ENCODE measurements around the gene PEX5L. TPM values are rescaled to one million over a fixed set of nuclear protein-coding genes. Genes with fewer than 3 reads are reported as not detected.

Gene PEX5L
- total RNA-seq, 1 experiment from 2014 or later, result not detected

GRCh38 chr3:179833294-179833693 lies 203.4 kb downstream of the PEX5L start (continued):
- no peak for TF ChIP-seq YY1 (IDR thresholded peaks at IDR 0.05; ENCODE audit: extremely low read depth, insufficient replicate concordance, low read depth, low read length)
- no peak for TF ChIP-seq SP1 (IDR thresholded peaks at IDR 0.05; ENCODE audit: low read depth)
- TF ChIP-seq POLR2AphosphoS5 (IDR thresholded peaks at IDR 0.05; ENCODE audit: low read depth, low read length), result no peak
- TF ChIP-seq RAD21 (IDR thresholded peaks at IDR 0.05; ENCODE audit: low read depth), result no peak
- no peak for TF ChIP-seq ZFX (IDR thresholded peaks at IDR 0.05)
- no peak for TF ChIP-seq CBX3 (IDR thresholded peaks at IDR 0.05; ENCODE audit: low read depth)
- TF ChIP-seq ELF1 (IDR thresholded peaks at IDR 0.05; ENCODE audit: borderline replicate concordance, low read depth), result no peak
- TF ChIP-seq EGR1 (IDR thresholded peaks at IDR 0.05; ENCODE audit: low read depth), result no peak
- TF ChIP-seq POLR2A (IDR thresholded peaks at IDR 0.05; ENCODE audit: borderline replicate concordance, extremely low read depth, insufficient read depth, insufficient read length), result no peak

DNA sequence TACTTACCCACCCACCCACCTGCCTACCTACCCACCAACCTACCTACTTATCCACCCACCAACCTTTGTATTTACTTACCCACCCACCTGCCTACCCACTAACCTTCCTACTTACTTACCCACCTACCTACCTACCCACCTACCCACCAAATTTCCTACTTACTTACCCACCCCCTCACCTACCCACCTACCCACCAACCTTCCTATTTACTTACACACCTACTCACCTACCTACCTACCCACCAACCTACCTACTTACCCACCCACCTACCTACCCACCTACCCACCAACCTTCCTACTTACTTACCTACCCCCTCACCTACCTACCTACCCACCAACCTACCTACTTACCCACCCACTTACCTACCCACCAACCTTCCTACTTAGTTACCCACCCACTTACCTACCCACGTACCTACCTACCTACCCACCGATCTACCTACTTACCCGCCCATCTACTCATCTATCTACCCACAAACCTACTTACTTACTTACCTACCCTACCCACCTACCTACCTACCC lies 204.3 kb downstream of the PEX5L start:
- no peak overlapping the region for H3K4me2 ChIP-seq (ENCODE audit: low read length)
- no peaks in the 10 kb centered on the region for H3K9me3 ChIP-seq (ENCODE audit: control insufficient read depth in 1 of 2, insufficient read depth in 1 of 2, low read depth in 1 of 2, low read length in 2 of 2)
- no TSS peak for BruUV-seq (replicated peaks)
- H3K27me3 ChIP-seq (ENCODE audit: insufficient read depth, low read length), result no peaks in the 10 kb centered on the region; the same call in 1 of the 2 replicates
- H3K79me2 ChIP-seq (ENCODE audit: insufficient read depth, low read length), result no peaks in the 10 kb centered on the region
- DNase-seq (ENCODE audit: low read depth, low spot score), result no peak
- ChIA-PET POLR2A (no interaction called here), RAD21 (ENCODE audit: low non-redundant PET in 1 of 2, low total read pairs in 2 of 2, uncharacterized antibody in 2 of 2, unreplicated experiment in 2 of 2) (no interaction called here), CTCF (no interaction called here)
- 0 out of 2 replicates have a peak, but pooled peaks cover 6% of the 10 kb centered on the region for H3K9me2 ChIP-seq (ENCODE audit: insufficient read depth)
- intact Hi-C loops (cut with micrococcal nuclease), result no loop called here
- H3K36me3 ChIP-seq (ENCODE audit: control insufficient read depth in 1 of 2, insufficient read depth in 2 of 2, low read length in 2 of 2), result no peaks in the 10 kb centered on the region
- H3K4me1 ChIP-seq (ENCODE audit: control insufficient read depth in 1 of 2, insufficient read depth in 2 of 2, low read length in 2 of 2), result no peaks in the 10 kb centered on the region
- no peaks in the 10 kb centered on the region for H4K20me1 ChIP-seq (ENCODE audit: insufficient read depth)
- no peak overlapping the region for H3K4me3 ChIP-seq (replicated peaks in 1 of 2; ENCODE audit: low read depth in 1 of 2, low read length in 2 of 2)
- TF ChIP-seq RAD21 (IDR thresholded peaks at IDR 0.05; ENCODE audit: low read depth), result no peak
- TF ChIP-seq, protein P1, sequence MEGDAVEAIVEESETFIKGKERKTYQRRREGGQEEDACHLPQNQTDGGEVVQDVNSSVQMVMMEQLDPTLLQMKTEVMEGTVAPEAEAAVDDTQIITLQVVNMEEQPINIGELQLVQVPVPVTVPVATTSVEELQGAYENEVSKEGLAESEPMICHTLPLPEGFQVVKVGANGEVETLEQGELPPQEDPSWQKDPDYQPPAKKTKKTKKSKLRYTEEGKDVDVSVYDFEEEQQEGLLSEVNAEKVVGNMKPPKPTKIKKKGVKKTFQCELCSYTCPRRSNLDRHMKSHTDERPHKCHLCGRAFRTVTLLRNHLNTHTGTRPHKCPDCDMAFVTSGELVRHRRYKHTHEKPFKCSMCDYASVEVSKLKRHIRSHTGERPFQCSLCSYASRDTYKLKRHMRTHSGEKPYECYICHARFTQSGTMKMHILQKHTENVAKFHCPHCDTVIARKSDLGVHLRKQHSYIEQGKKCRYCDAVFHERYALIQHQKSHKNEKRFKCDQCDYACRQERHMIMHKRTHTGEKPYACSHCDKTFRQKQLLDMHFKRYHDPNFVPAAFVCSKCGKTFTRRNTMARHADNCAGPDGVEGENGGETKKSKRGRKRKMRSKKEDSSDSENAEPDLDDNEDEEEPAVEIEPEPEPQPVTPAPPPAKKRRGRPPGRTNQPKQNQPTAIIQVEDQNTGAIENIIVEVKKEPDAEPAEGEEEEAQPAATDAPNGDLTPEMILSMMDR (IDR thresholded peaks at IDR 0.05 in 2 of 3, conservative IDR thresholded peaks at IDR 0.05 in 1 of 3; ENCODE audit: borderline replicate concordance in 1 of 3, insufficient read depth in 1 of 3, low read depth in 2 of 3, low read length in 2 of 3), result no peak
- TF ChIP-seq, protein P2, sequence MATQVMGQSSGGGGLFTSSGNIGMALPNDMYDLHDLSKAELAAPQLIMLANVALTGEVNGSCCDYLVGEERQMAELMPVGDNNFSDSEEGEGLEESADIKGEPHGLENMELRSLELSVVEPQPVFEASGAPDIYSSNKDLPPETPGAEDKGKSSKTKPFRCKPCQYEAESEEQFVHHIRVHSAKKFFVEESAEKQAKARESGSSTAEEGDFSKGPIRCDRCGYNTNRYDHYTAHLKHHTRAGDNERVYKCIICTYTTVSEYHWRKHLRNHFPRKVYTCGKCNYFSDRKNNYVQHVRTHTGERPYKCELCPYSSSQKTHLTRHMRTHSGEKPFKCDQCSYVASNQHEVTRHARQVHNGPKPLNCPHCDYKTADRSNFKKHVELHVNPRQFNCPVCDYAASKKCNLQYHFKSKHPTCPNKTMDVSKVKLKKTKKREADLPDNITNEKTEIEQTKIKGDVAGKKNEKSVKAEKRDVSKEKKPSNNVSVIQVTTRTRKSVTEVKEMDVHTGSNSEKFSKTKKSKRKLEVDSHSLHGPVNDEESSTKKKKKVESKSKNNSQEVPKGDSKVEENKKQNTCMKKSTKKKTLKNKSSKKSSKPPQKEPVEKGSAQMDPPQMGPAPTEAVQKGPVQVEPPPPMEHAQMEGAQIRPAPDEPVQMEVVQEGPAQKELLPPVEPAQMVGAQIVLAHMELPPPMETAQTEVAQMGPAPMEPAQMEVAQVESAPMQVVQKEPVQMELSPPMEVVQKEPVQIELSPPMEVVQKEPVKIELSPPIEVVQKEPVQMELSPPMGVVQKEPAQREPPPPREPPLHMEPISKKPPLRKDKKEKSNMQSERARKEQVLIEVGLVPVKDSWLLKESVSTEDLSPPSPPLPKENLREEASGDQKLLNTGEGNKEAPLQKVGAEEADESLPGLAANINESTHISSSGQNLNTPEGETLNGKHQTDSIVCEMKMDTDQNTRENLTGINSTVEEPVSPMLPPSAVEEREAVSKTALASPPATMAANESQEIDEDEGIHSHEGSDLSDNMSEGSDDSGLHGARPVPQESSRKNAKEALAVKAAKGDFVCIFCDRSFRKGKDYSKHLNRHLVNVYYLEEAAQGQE (IDR thresholded peaks at IDR 0.05; ENCODE audit: low read depth), result no peak
- ATAC-seq, result no peak
- H3K27ac ChIP-seq (ENCODE audit: low read depth, low read length), result no peak overlapping the region
- no peak overlapping the region for H2AFZ ChIP-seq (ENCODE audit: low read depth, low read length, poor library complexity, severe bottlenecking)
- H3K9ac ChIP-seq (ENCODE audit: low read length), result no peak overlapping the region

Data from HCT116 (cell line).